CD14-positive monocyte (primary cell): Measurements from ENCODE around the gene FKBP9. TPM values are rescaled to one million over a fixed set of nuclear protein-coding genes. Genes with fewer than 3 reads are reported as not detected.

Experiments
- DNase-seq, 3 donors: peaks; one replicate each; pipeline ENCODE4 v3.0.0-alpha.2; 2011 to 2022
- H2AFZ ChIP-seq: 2 replicates; pipeline ENCODE4 v1.6.0; 2012; ENCODE audit warnings: mild to moderate bottlenecking, low read depth, low read length, inconsistent platforms; ENCODE audit not compliant: insufficient read depth, poor library complexity, severe bottlenecking
- H3K27ac ChIP-seq, 2 donors: 1 replicate in 1 of 2; 2 replicates in 1 of 2; pipeline ENCODE4 v1.5.1; 2012 to 2013; ENCODE audit warnings: low read length in 2 of 2, control low read depth in 1 of 2, inconsistent platforms in 1 of 2, low read depth in 1 of 2, mild to moderate bottlenecking in 1 of 2
- H3K27me3 ChIP-seq, 2 donors: one replicate each; pipeline versions ENCODE4 v1.6.0 to v1.6.1; 2011 to 2013; ENCODE audit warnings: low read length in 2 of 2; ENCODE audit not compliant: control insufficient read depth in 2 of 2, insufficient read depth in 2 of 2
- H3K36me3 ChIP-seq, 2 donors: replicated peaks in 1 of 2; 1 replicate in 1 of 2; 2 replicates in 1 of 2; pipeline versions ENCODE4 v1.5.1 to v1.6.1; 2012 to 2013; ENCODE audit warnings: low read length in 2 of 2, control low read depth in 1 of 2, inconsistent platforms in 1 of 2, mild to moderate bottlenecking in 1 of 2; ENCODE audit not compliant: insufficient read depth in 2 of 2, control insufficient read depth in 1 of 2
- H3K4me1 ChIP-seq, 2 donors: 1 replicate in 1 of 2; 2 replicates in 1 of 2; pipeline versions ENCODE4 v1.5.1 to v1.6.1; 2012 to 2013; ENCODE audit warnings: low read length in 2 of 2, control low read depth in 1 of 2, inconsistent platforms in 1 of 2, mild to moderate bottlenecking in 1 of 2, moderate library complexity in 1 of 2; ENCODE audit not compliant: insufficient read depth in 2 of 2, control insufficient read depth in 1 of 2
- H3K4me2 ChIP-seq: replicated peaks from 2 replicates; pipeline ENCODE3; 2012; ENCODE audit warnings: low read length, moderate library complexity, mild to moderate bottlenecking; ENCODE audit not compliant: poor library complexity, severe bottlenecking; ENCODE audit errors: extremely low read depth
- H3K4me3 ChIP-seq, 3 experiments: fragments of 200-600 bp in 1 of 3; sonication (generic) in 1 of 3; replicated peaks in 1 of 3; 1 replicate in 2 of 3; 2 replicates in 1 of 3; pipeline ENCODE4 v1.5.1; 2011 to 2013; ENCODE audit warnings: low read length in 3 of 3, mild to moderate bottlenecking in 3 of 3, control low read depth in 2 of 3, low read depth in 2 of 3, inconsistent platforms in 1 of 3, moderate library complexity in 1 of 3
- H3K79me2 ChIP-seq: 2 replicates; pipeline ENCODE4 v1.6.0; 2012; ENCODE audit warnings: mild to moderate bottlenecking, control low read depth, inconsistent platforms, low read length, moderate library complexity; ENCODE audit not compliant: insufficient read depth
- H3K9ac ChIP-seq: 2 replicates; pipeline ENCODE4 v1.6.0; 2017; ENCODE audit warnings: low read length, mild to moderate bottlenecking; ENCODE audit not compliant: insufficient read depth, poor library complexity, severe bottlenecking
- H3K9me3 ChIP-seq, 2 donors: replicated peaks in 1 of 2; 1 replicate in 1 of 2; 2 replicates in 1 of 2; pipeline versions ENCODE4 v1.5.1 to v1.6.1; 2012 to 2013; ENCODE audit warnings: low read length in 2 of 2, control low read depth in 1 of 2; ENCODE audit not compliant: control insufficient read depth in 1 of 2, insufficient read depth in 1 of 2
- H4K20me1 ChIP-seq: 2 replicates; pipeline ENCODE4 v1.6.0; 2012; ENCODE audit warnings: mild to moderate bottlenecking, low read length, control low read depth, moderate library complexity; ENCODE audit not compliant: insufficient read depth
- H3K27ac Mint-ChIP-seq, 7 donors: one replicate each; pipeline ENCODE4 v1.8.0; 2020; ENCODE audit warnings: mild to moderate bottlenecking in 7 of 7, mixed read lengths in 7 of 7, moderate library complexity in 6 of 7, inconsistent platforms in 2 of 7
- H3K27me3 Mint-ChIP-seq, 3 donors: one replicate each; pipeline ENCODE4 v1.8.0; 2021 to 2022; ENCODE audit warnings: low read depth in 3 of 3, mild to moderate bottlenecking in 3 of 3, mixed read lengths in 3 of 3, moderate library complexity in 3 of 3, inconsistent platforms in 1 of 3
- H3K36me3 Mint-ChIP-seq, 2 donors: one replicate each; pipeline ENCODE4 v1.8.0; 2020; ENCODE audit warnings: mixed read lengths in 2 of 2, inconsistent platforms in 1 of 2, mild to moderate bottlenecking in 1 of 2
- H3K4me1 Mint-ChIP-seq: one replicate; pipeline ENCODE4 v1.8.0; 2020; ENCODE audit warnings: mild to moderate bottlenecking, mixed read lengths
- H3K4me3 Mint-ChIP-seq, 2 donors: one replicate each; pipeline ENCODE4 v1.8.0; 2020; ENCODE audit warnings: mild to moderate bottlenecking in 2 of 2, mixed read lengths in 2 of 2, moderate library complexity in 1 of 2
- H3K9me3 Mint-ChIP-seq, 7 donors: one replicate each; pipeline ENCODE4 v1.8.0; 2020 to 2022; ENCODE audit warnings: mixed read lengths in 7 of 7, mild to moderate bottlenecking in 6 of 7, moderate library complexity in 6 of 7, inconsistent platforms in 2 of 7
- CTCF ChIP-seq: fragments of 200-600 bp; IDR thresholded peaks from one replicate; pipeline ENCODE4 v1.8.0; 2022; ENCODE audit warnings: antibody characterized with exemption, mild to moderate bottlenecking
- WGBS: methylation state at CpG from one replicate; pipeline ENCODE4 v1.1.5; 2013; ENCODE audit warnings: missing lambda C conversion rate; ENCODE audit not compliant: insufficient coverage; 5-methylcytosine and 5-hydroxymethylcytosine counted together
- intact Hi-C, 2 donors: fragments of 100-400 bp; cut with micrococcal nuclease; formaldehyde crosslinking; loops; one replicate each; pipeline versions ENCODE4 v1.15.0 to v1.15.1; 2023
- polyA plus RNA-seq, 3 donors: library from polyadenylated mRNA; depleted of rRNA in 1 of 3; unstranded in 2 of 3; stranded (reverse) in 1 of 3; fragments of 300-500 nt in 2 of 3; fragments of >200 nt in 1 of 3; fragmentation: Illumina TruSeq in 2 of 3; gene quantifications; 1 replicate in 2 of 3; 2 replicates in 1 of 3; pipeline ENCODE4 v1.2.3, GENCODE V29; 2012 to 2021

Gene FKBP9
- polyA plus RNA-seq, 3 donors = 2.9 to 5.6 (median 4.2) TPM

GRCh38 chr7:32914184-32914583 lies 43.1 kb upstream of the FKBP9 start:
- H3K36me3 ChIP-seq = peaks cover 7 to 37% of the 10 kb centered on the region in 2 donors
- no peak overlapping the region for H3K9ac ChIP-seq
- H4K20me1 ChIP-seq = no peaks in the 10 kb centered on the region
- no peak overlapping the region for H3K4me3 ChIP-seq
- Mint-ChIP-seq H3K4me3 (no peak overlapping the region), H3K36me3 (peaks cover 21 to 27% of the 10 kb centered on the region in 2 donors), H3K27me3 (peaks cover 0 to 1% (median 0%) of the 10 kb centered on the region in 3 donors), H3K4me1 (no peaks in the 10 kb centered on the region), H3K27ac (no peak overlapping the region), H3K9me3 (no peaks in the 10 kb centered on the region)
- intact Hi-C loops = no loop called here
- no peak for TF ChIP-seq CTCF
- H3K4me2 ChIP-seq = no peak overlapping the region
- no peak overlapping the region for H3K27ac ChIP-seq
- no peaks in the 10 kb centered on the region for H3K4me1 ChIP-seq
- no peaks in the 10 kb centered on the region for H3K9me3 ChIP-seq
- no peaks in the 10 kb centered on the region for H3K79me2 ChIP-seq
- DNase-seq = no peak
- H3K27me3 ChIP-seq = no peaks in the 10 kb centered on the region
- H2AFZ ChIP-seq = no peak overlapping the region
- no CpG with 5 or more reads among the region's 1 CpG for WGBS

DNA sequence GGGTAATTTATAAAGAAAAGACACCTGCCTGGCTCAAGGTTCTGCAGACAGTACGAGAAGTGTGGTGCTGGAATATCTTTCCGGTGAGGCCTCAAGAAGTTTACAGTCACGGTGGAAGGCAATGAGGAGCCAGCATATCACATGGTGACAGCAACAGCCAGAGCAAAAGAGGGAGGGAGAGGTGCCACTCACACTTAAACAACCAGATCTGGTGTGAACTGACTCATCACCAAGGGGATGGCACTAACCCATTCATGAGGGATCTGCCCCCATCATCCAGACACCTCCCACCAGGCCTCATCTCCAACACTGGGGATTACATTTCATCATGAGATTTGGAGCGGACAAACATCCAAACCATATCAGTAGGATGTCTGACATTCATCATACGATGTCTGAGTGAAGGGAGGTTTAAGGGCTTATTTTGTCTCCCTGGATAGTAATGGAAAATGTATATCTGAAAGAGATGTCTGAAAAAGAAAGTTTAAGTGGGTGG lies 42.2 kb upstream of the FKBP9 start:
- no peak overlapping the region for H3K4me2 ChIP-seq
- H4K20me1 ChIP-seq = no peaks in the 10 kb centered on the region
- no peaks in the 10 kb centered on the region for H3K79me2 ChIP-seq
- no peaks in the 10 kb centered on the region for H3K27me3 ChIP-seq
- H3K4me1 Mint-ChIP-seq = no peaks in the 10 kb centered on the region
- H3K4me1 ChIP-seq = no peaks in the 10 kb centered on the region
- intact Hi-C loops = no loop called here
- peak overlapping the region in 3 of 7 donors; percentile 11 to 31 (median 13) for H3K27ac Mint-ChIP-seq
- 100% methylated on average over 1 of the region's 5 CpGs for WGBS
- H3K9me3 Mint-ChIP-seq = no peaks in the 10 kb centered on the region
- H3K9me3 ChIP-seq = no peaks in the 10 kb centered on the region
- no peak overlapping the region for H2AFZ ChIP-seq
- H3K27ac ChIP-seq = no peak overlapping the region
- peaks cover 21 to 27% of the 10 kb centered on the region in 2 donors for H3K36me3 Mint-ChIP-seq
- no peak overlapping the region for H3K4me3 ChIP-seq
- no peak for TF ChIP-seq CTCF
- H3K4me3 Mint-ChIP-seq = no peak overlapping the region
- peaks cover 0 to 1% (median 0%) of the 10 kb centered on the region in 3 donors for H3K27me3 Mint-ChIP-seq
- H3K36me3 ChIP-seq = peaks cover 7 to 37% of the 10 kb centered on the region in 2 donors
- DNase-seq = no peak
- H3K9ac ChIP-seq = no peak overlapping the region
